HG03354 (cell line): Measurements from ENCODE around the gene LHB.
A peak's percentile ranks its signal among the peaks of the same experiment; 100 is the strongest.

ENCODE experiments used
- ATAC-seq: cut with Tn5 transposase; IDR thresholded peaks from one replicate; pipeline ENCODE4 v1.9.1; 2021; ENCODE audit warnings: mild to moderate bottlenecking; ENCODE audit not compliant: unreplicated experiment, poor library complexity, severe bottlenecking

LHB gene

GRCh38 chr19:49014870-49015255 is 2.0 kb downstream of the LHB start:
- no peak for ATAC-seq

- no peak for ATAC-seq
These were observed 2.6 kb downstream of the LHB start for GRCh38 chr19:49014123-49014869.

GRCh38 chr19:49011194-49011593 is 5.7 kb downstream of the LHB start:
- no peak for ATAC-seq

GRCh38 chr19:49010453-49010852 is 6.4 kb downstream of the LHB start:
- ATAC-seq = no peak

- no peak for ATAC-seq
These were observed 7.1 kb downstream of the LHB start for GRCh38 chr19:49009828-49010227.

- ATAC-seq = no peak
These were observed 10.0 kb downstream of the LHB start for GRCh38 chr19:49006905-49007304.

- ATAC-seq = no peak
These were observed 11.8 kb downstream of the LHB start for GRCh38 chr19:49004964-49005614.

- ATAC-seq = no peak
These were observed 12.8 kb downstream of the LHB start for GRCh38 chr19:49004133-49004532.

GRCh38 chr19:48999481-49000325 is 17.2 kb downstream of the LHB start:
- no peak for ATAC-seq

GRCh38 chr19:48997972-48998371 is 18.9 kb downstream of the LHB start:
- no peak for ATAC-seq

GRCh38 chr19:48994035-48994386 is 22.9 kb downstream of the LHB start:
- no peak for ATAC-seq

- peak; percentile 89 for ATAC-seq
These were observed 23.5 kb downstream of the LHB start, which contains the start of the genes GYS1 and RUVBL2 for GRCh38 chr19:48993175-48994034. Gene GYS1 (minus strand): TSS chr19:48993309. CDS start chr19:48993112, 197 bp downstream. Gene RUVBL2 (plus strand): TSS chr19:48993887. CDS start chr19:48993912, 25 bp downstream.

- ATAC-seq = peak; percentile 1
These were observed 24.2 kb downstream of the LHB start for GRCh38 chr19:48992581-48993174.

- no peak for ATAC-seq
These were observed 24.9 kb downstream of the LHB start for GRCh38 chr19:48991873-48992580.

- no peak for ATAC-seq
These were observed 25.8 kb downstream of the LHB start for GRCh38 chr19:48991011-48991609.

- no peak for ATAC-seq
These were observed 26.5 kb downstream of the LHB start for GRCh38 chr19:48990400-48990799.

- ATAC-seq = no peak
These were observed 27.1 kb downstream of the LHB start for GRCh38 chr19:48989701-48990291.

- no peak for ATAC-seq
These were observed 28.0 kb downstream of the LHB start for GRCh38 chr19:48988860-48989259.
